Measurements from ENCODE around the gene JOSD2. TPM values are rescaled to one million over a fixed set of nuclear protein-coding genes. Genes with fewer than 3 reads are reported as not detected.

JOSD2 gene
- total and polyA plus RNA-seq, 2 of the 4 experiments (the other 2 are of a cell fraction) = 12.2 to 54.1 TPM

GRCh38 chr19:50553134-50553703 is 42.2 kb upstream of the JOSD2 start:
- Histone ChIP-seq H3K14ac (replicated peaks; ENCODE audit: low read depth, low read length) (no peak overlapping the region), H4K8ac (ENCODE audit: low read depth in 2 of 2, low read length in 2 of 2) (no peak overlapping the region), H3K23ac (ENCODE audit: low read depth, low read length) (no peak overlapping the region), H4K20me1 (ENCODE audit: insufficient read depth, low read length) (no peaks in the 10 kb centered on the region), H2BK5ac (ENCODE audit: low read depth, low read length, poor library complexity, severe bottlenecking) (no peak overlapping the region), H2BK20ac (ENCODE audit: low read depth, low read length) (no peak overlapping the region), H3K4me1 (ENCODE audit: control insufficient read depth, insufficient read depth, low read length) (no peaks in the 10 kb centered on the region; the same call in 1 of the 2 replicates), H4K5ac (ENCODE audit: low read depth, low read length) (no peak overlapping the region), H2BK120ac (ENCODE audit: low read depth, low read length) (no peak overlapping the region), H3K9me1 (ENCODE audit: insufficient read depth, low read length) (no peaks in the 10 kb centered on the region), H2AFZ (replicated peaks; ENCODE audit: low read length, poor library complexity) (no peak overlapping the region), H3K9ac (ENCODE audit: low read depth, low read length) (no peak overlapping the region), H3K27me3 (ENCODE audit: control insufficient read depth, insufficient read depth, low read length) (peaks cover 37% of the 10 kb centered on the region), H2BK15ac (ENCODE audit: low read depth, low read length) (no peak overlapping the region), H3K56ac (ENCODE audit: extremely low read depth, insufficient read depth, low read length) (no peak overlapping the region), H3K79me1 (ENCODE audit: low read depth in 1 of 2, low read length in 2 of 2) (no peaks in the 10 kb centered on the region), H3K18ac (ENCODE audit: low read depth, low read length) (no peak overlapping the region), H3K9me3 (ENCODE audit: control insufficient read depth, insufficient read depth, low read length) (no peaks in the 10 kb centered on the region), H3K4ac (ENCODE audit: low read depth, low read length) (no peak overlapping the region), H2AK5ac (ENCODE audit: low read depth, low read length) (no peak overlapping the region), H3K36me3 (ENCODE audit: control insufficient read depth, insufficient read depth, low read length) (no peaks in the 10 kb centered on the region), H2AK9ac (replicated peaks; ENCODE audit: low read depth, low read length, poor library complexity) (no peak overlapping the region), H3K4me2 (ENCODE audit: low read depth, low read length) (no peak overlapping the region), H4K91ac (ENCODE audit: insufficient read depth, low read depth, low read length) (no peak overlapping the region), H3K27ac (ENCODE audit: insufficient read depth, low read length) (no peak overlapping the region), H3K4me3 (ENCODE audit: insufficient read depth, low read depth, low read length) (no peak overlapping the region)
- intact Hi-C loops (cut with micrococcal nuclease) = no loop called here
- DNase-seq (no peak), ATAC-seq (ENCODE audit: low read depth) (no peak)
- POLR2A ChIA-PET (ENCODE audit: unreplicated experiment) = no interaction called here
- 80% methylated on average over 12 of the region's 19 CpGs; no CpG with 5 or more reads in 1 of the 2 experiments for WGBS, 2 experiments (ENCODE audit: extremely low coverage in 2 of 2, insufficient read length in 1 of 2)
- no TSS peak for BruUV-seq (replicated peaks)
- dilution Hi-C loops (cut with HindIII; ENCODE audit: low sequenced_read_pairs, unreplicated experiment) = no loop called here
- CTCF ChIA-PET = no interaction called here
- TF ChIP-seq ELK1 (IDR thresholded peaks at IDR 0.05; ENCODE audit: borderline replicate concordance, low read depth, low read length) = no peak
- in situ Hi-C loops (cut with MboI; ENCODE audit: low sequenced_read_pairs) = no loop called here

Measured in IMR-90 (cell line).